Gastrocnemius medialis (tissue), 4 donors: Measurements from ENCODE around the gene PHOSPHO2.

Source experiments
- CTCF ChIP-seq, 5 experiments: fragments of 450-650 bp in 3 of 5; fragments of 200-600 bp in 2 of 5; sonication (generic) in 2 of 5; IDR thresholded peaks in 4 of 5; conservative IDR thresholded peaks in 1 of 5; 1 replicate in 4 of 5; 2 replicates in 1 of 5; pipeline ENCODE4 v1.5.1; 2016 to 2019; ENCODE audit warnings: antibody characterized with exemption in 5 of 5, mild to moderate bottlenecking in 3 of 5, moderate library complexity in 3 of 5
- POLR2A ChIP-seq, 2 donors: fragments of 450-650 bp; IDR thresholded peaks; one replicate each; pipeline ENCODE4 v1.6.1; 2017; ENCODE audit warnings: antibody characterized with exemption in 2 of 2, mild to moderate bottlenecking in 2 of 2, moderate library complexity in 2 of 2

GRCh38 chr2:169647496-169647895, 46.8 kb upstream of the PHOSPHO2 start:
- no peak for TF ChIP-seq CTCF (IDR thresholded peaks at IDR 0.05 in 4 of 5, conservative IDR thresholded peaks at IDR 0.05 in 1 of 5)
- TF ChIP-seq POLR2A (IDR thresholded peaks at IDR 0.05) = no peak
